BLaER1 treated with 17β-estradiol and CSF1 and Interleukin-3, amounts not matched to agents 10 nM and 100 nM (cell line): ENCODE measurements around the gene NECTIN4.

Source experiments
- H3K27ac ChIP-seq, 11 experiments: shearing (Covaris generic); formaldehyde crosslinking; 2 replicates each; pipeline ENCODE4 v1.8.1; 2022
- H3K27me3 ChIP-seq, 11 experiments: shearing (Covaris generic); formaldehyde crosslinking; 2 replicates each; pipeline ENCODE4 v1.8.1; 2022
- H3K36me3 ChIP-seq, 11 experiments: shearing (Covaris generic); formaldehyde crosslinking; 2 replicates each; pipeline ENCODE4 v1.8.1; 2022
- H3K4me1 ChIP-seq, 10 experiments: shearing (Covaris generic); formaldehyde crosslinking; 2 replicates each; pipeline ENCODE4 v1.8.1; 2022
- H3K4me2 ChIP-seq, 11 experiments: shearing (Covaris generic); formaldehyde crosslinking; 2 replicates each; pipeline ENCODE4 v1.8.1; 2022
- H3K4me3 ChIP-seq, 10 experiments: shearing (Covaris generic); formaldehyde crosslinking; 2 replicates each; pipeline ENCODE4 v1.8.1; 2022
- H3K9ac ChIP-seq, 11 experiments: shearing (Covaris generic); formaldehyde crosslinking; 2 replicates each; pipeline ENCODE4 v1.8.1; 2022
- H3K9me3 ChIP-seq, 11 experiments: shearing (Covaris generic); formaldehyde crosslinking; replicated peaks in 1 of 11; 2 replicates each; pipeline ENCODE4 v1.8.1; 2022
- H4K20me1 ChIP-seq, 11 experiments: shearing (Covaris generic); formaldehyde crosslinking; 2 replicates each; pipeline ENCODE4 v1.8.1; 2022
- Cebpa-rat ChIP-seq, 11 experiments: shearing (Covaris generic); IDR thresholded peaks; 2 replicates each; pipeline ENCODE4 v1.8.1; 2022

Gene NECTIN4

GRCh38 chr1:161061419-161061818, 27.9 kb downstream of the NECTIN4 start:
- Histone ChIP-seq H3K9ac (no peak overlapping the region), H3K4me2 (no peak overlapping the region), H3K4me1 (peaks cover 8 to 60% (median 23%) of the 10 kb centered on the region in 10 experiments; a peak in 17 of 20 replicates), H3K27me3 (no peaks in the 10 kb centered on the region), H3K36me3 (peaks cover 53 to 98% (median 90%) of the 10 kb centered on the region in 11 experiments), H3K4me3 (no peak overlapping the region), H4K20me1 (peaks cover 0 to 100% (median 94%) of the 10 kb centered on the region in 11 experiments; a peak in 16 of 22 replicates), H3K27ac (no peak overlapping the region), H3K9me3 (no peaks in the 10 kb centered on the region)
- TF ChIP-seq Cebpa-rat (IDR thresholded peaks at IDR 0.05) = no peak

- Histone ChIP-seq H3K9ac (peak overlapping the region in 3 of 11 experiments; percentile 16 to 42 (median 17); a peak in 2 of 22 replicates), H3K4me2 (no peak overlapping the region), H3K4me3 (no peak overlapping the region), H3K27ac (no peak overlapping the region; a peak in 2 of 22 replicates), H3K27me3 (no peaks in the 10 kb centered on the region), H3K36me3 (peaks cover 61 to 98% (median 92%) of the 10 kb centered on the region in 11 experiments), H3K4me1 (peaks cover 0 to 39% (median 7%) of the 10 kb centered on the region in 10 experiments; a peak in 11 of 20 replicates), H3K9me3 (no peaks in the 10 kb centered on the region), H4K20me1 (peaks cover 0 to 97% (median 87%) of the 10 kb centered on the region in 11 experiments; a peak in 16 of 22 replicates)
- no peak for TF ChIP-seq Cebpa-rat (IDR thresholded peaks at IDR 0.05)
These were observed 30.1 kb downstream of the NECTIN4 start for GRCh38 chr1:161059293-161059692.

GRCh38 chr1:161054805-161055204, 34.6 kb downstream of the NECTIN4 start:
- no peak overlapping the region for H3K4me2 ChIP-seq
- no peak overlapping the region for H3K4me3 ChIP-seq
- H3K27me3 ChIP-seq = no peaks in the 10 kb centered on the region
- peaks cover 0 to 80% (median 48%) of the 10 kb centered on the region in 11 experiments; a peak in 15 of 22 replicates for H4K20me1 ChIP-seq
- peaks cover 0 to 13% (median 0%) of the 10 kb centered on the region in 11 experiments; a peak in 2 of 22 replicates for H3K9me3 ChIP-seq
- H3K27ac ChIP-seq = no peak overlapping the region
- no peak overlapping the region for H3K9ac ChIP-seq
- peaks cover 0 to 23% (median 0%) of the 10 kb centered on the region in 10 experiments; a peak in 9 of 20 replicates for H3K4me1 ChIP-seq
- no peak for TF ChIP-seq Cebpa-rat (IDR thresholded peaks at IDR 0.05)
- peaks cover 88 to 100% (median 94%) of the 10 kb centered on the region in 11 experiments for H3K36me3 ChIP-seq

- H3K4me1 ChIP-seq = peaks cover 0 to 28% (median 1%) of the 10 kb centered on the region in 10 experiments; a peak in 9 of 20 replicates
- H3K27ac ChIP-seq = no peak overlapping the region
- peaks cover 0 to 17% (median 0%) of the 10 kb centered on the region in 11 experiments; a peak in 3 of 22 replicates for H3K9me3 ChIP-seq
- H3K9ac ChIP-seq = no peak overlapping the region
- TF ChIP-seq Cebpa-rat (IDR thresholded peaks at IDR 0.05) = no peak
- H3K4me2 ChIP-seq = no peak overlapping the region
- peaks cover 0 to 74% (median 43%) of the 10 kb centered on the region in 11 experiments; a peak in 13 of 22 replicates for H4K20me1 ChIP-seq
- no peaks in the 10 kb centered on the region for H3K27me3 ChIP-seq
- H3K4me3 ChIP-seq = no peak overlapping the region
- peaks cover 88 to 100% (median 94%) of the 10 kb centered on the region in 11 experiments for H3K36me3 ChIP-seq
These were observed 35.1 kb downstream of the NECTIN4 start for GRCh38 chr1:161054232-161054631.

GRCh38 chr1:161052899-161053298, 36.5 kb downstream of the NECTIN4 start:
- H3K9ac ChIP-seq = no peak overlapping the region
- H3K27me3 ChIP-seq = no peaks in the 10 kb centered on the region
- peaks cover 0 to 61% (median 30%) of the 10 kb centered on the region in 11 experiments; a peak in 13 of 22 replicates for H4K20me1 ChIP-seq
- peaks cover 94 to 100% (median 97%) of the 10 kb centered on the region in 11 experiments for H3K36me3 ChIP-seq
- H3K4me1 ChIP-seq = peaks cover 0 to 42% (median 10%) of the 10 kb centered on the region in 10 experiments; a peak in 12 of 20 replicates
- H3K4me2 ChIP-seq = no peak overlapping the region
- H3K9me3 ChIP-seq = peaks cover 0 to 17% (median 0%) of the 10 kb centered on the region in 11 experiments; a peak in 3 of 22 replicates
- no peak for TF ChIP-seq Cebpa-rat (IDR thresholded peaks at IDR 0.05)
- no peak overlapping the region for H3K4me3 ChIP-seq
- no peak overlapping the region for H3K27ac ChIP-seq

- H3K36me3 ChIP-seq = peaks cover 83 to 95% (median 88%) of the 10 kb centered on the region in 11 experiments
- peak overlapping the region in 1 of 11 experiments; percentile 31; a peak in 1 of 22 replicates for H3K27ac ChIP-seq
- peaks cover 0 to 17% (median 0%) of the 10 kb centered on the region in 11 experiments; a peak in 3 of 22 replicates for H3K9me3 ChIP-seq
- peaks cover 0 to 44% (median 13%) of the 10 kb centered on the region in 11 experiments; a peak in 11 of 22 replicates for H4K20me1 ChIP-seq
- no peak overlapping the region for H3K4me3 ChIP-seq
- no peaks in the 10 kb centered on the region for H3K27me3 ChIP-seq
- TF ChIP-seq Cebpa-rat (IDR thresholded peaks at IDR 0.05) = no peak
- H3K4me1 ChIP-seq = peaks cover 9 to 54% (median 26%) of the 10 kb centered on the region in 10 experiments
- 0 out of 22 replicates have a peak overlapping the region, but pooled peaks of 1 of the 11 experiments have one; percentile 38 for H3K9ac ChIP-seq
- no peak overlapping the region for H3K4me2 ChIP-seq
These were observed 38.1 kb downstream of the NECTIN4 start for GRCh38 chr1:161051219-161051618.

- H3K36me3 ChIP-seq = peaks cover 64 to 74% (median 69%) of the 10 kb centered on the region in 11 experiments
- no peak for TF ChIP-seq Cebpa-rat (IDR thresholded peaks at IDR 0.05)
These were observed 40.2 kb downstream of the NECTIN4 start for GRCh38 chr1:161048949-161049722.

More at GRCh38 chr1:161048949-161049722, 40.2 kb downstream of the NECTIN4 start:
- Histone ChIP-seq H3K27ac (peak overlapping the region in 6 of 11 experiments; percentile 92 to 99 (median 98); a peak in 9 of 22 replicates), H3K4me1 (peaks cover 13 to 56% (median 31%) of the 10 kb centered on the region in 10 experiments), H3K27me3 (no peaks in the 10 kb centered on the region), H3K4me3 (no peak overlapping the region; a peak in 1 of 20 replicates), H3K9ac (peak overlapping the region in 2 of 11 experiments; percentile 25 to 96; a peak in 3 of 22 replicates), H3K9me3 (peaks cover 0 to 17% (median 0%) of the 10 kb centered on the region in 11 experiments; a peak in 3 of 22 replicates), H4K20me1 (peaks cover 0 to 26% (median 2%) of the 10 kb centered on the region in 11 experiments; a peak in 9 of 22 replicates), H3K4me2 (peak overlapping the region in 4 of 11 experiments; percentile 93 to 98 (median 94); a peak in 7 of 22 replicates)
